Ureter (tissue), 1 donor: ENCODE results near the gene CLDN3. TPM values are rescaled to one million over a fixed set of nuclear protein-coding genes. Genes with fewer than 3 reads are reported as not detected.

Source experiments
- DNase-seq: peaks from one replicate; pipeline ENCODE4 v3.0.0-alpha.2; 2020; ENCODE audit warnings: low spot score
- total RNA-seq: library from RNA; stranded (reverse); gene quantifications from one replicate; pipeline ENCODE4 v1.2.4, GENCODE V29; 2023
- donor health status: DM: yes; HTN: yes; CAD: no.

CLDN3 gene
- total RNA-seq, 1 donor from 2014 or later: 6.8 TPM

- no peak for DNase-seq
Observed at GRCh38 chr7:73770860-73771670, 995 bp upstream of the CLDN3 start.

GRCh38 chr7:73769481-73770001 lies 529 bp downstream of the CLDN3 start:
- DNase-seq: no peak

GRCh38 chr7:73768641-73769480 lies 1.2 kb downstream of the CLDN3 start:
- DNase-seq: no peak

GRCh38 chr7:73766556-73767229 lies 3.4 kb downstream of the CLDN3 start:
- DNase-seq: no peak

- no peak for DNase-seq
Observed at GRCh38 chr7:73762659-73762999, 7.4 kb downstream of the CLDN3 start.

- DNase-seq: no peak
Observed at GRCh38 chr7:73761854-73762658, 8.0 kb downstream of the CLDN3 start.

- DNase-seq: no peak
Observed at GRCh38 chr7:73758581-73759138, 11.4 kb downstream of the CLDN3 start.

- no peak for DNase-seq
Observed at GRCh38 chr7:73749931-73750776, 19.9 kb downstream of the CLDN3 start.

GRCh38 chr7:73746378-73746777 lies 23.7 kb downstream of the CLDN3 start:
- no peak for DNase-seq

GRCh38 chr7:73742753-73743641 lies 27.1 kb downstream of the CLDN3 start:
- DNase-seq: peak; percentile 89

- peak; percentile 61 for DNase-seq
Observed at GRCh38 chr7:73742338-73742752, 27.7 kb downstream of the CLDN3 start.

GRCh38 chr7:73741600-73741999 lies 28.5 kb downstream of the CLDN3 start:
- no peak for DNase-seq

- DNase-seq: no peak
Observed at GRCh38 chr7:73740771-73741170, 29.3 kb downstream of the CLDN3 start.

GRCh38 chr7:73740212-73740611 lies 29.9 kb downstream of the CLDN3 start:
- no peak for DNase-seq

GRCh38 chr7:73739387-73739767 lies 30.7 kb downstream of the CLDN3 start:
- no peak for DNase-seq

- DNase-seq: peak; percentile 99
Observed at GRCh38 chr7:73738612-73739386, 31.3 kb downstream of the CLDN3 start, which contains the start of gene ABHD11. ABHD11 (minus strand) TSS chr7:73738802; CDS start chr7:73738770, 32 bp downstream.

GRCh38 chr7:73738220-73738611 lies 31.9 kb downstream of the CLDN3 start:
- DNase-seq: peak; percentile 56
